Activated T-helper 1 cell treated with Interleukin-2 at 50 U/mL for 16 hours (primary cell): Measurements from ENCODE around the gene COMMD1.
"Not testable (repeated sequence)": the region's sequence is repeated elsewhere in the genome, so short reads cannot be mapped to it uniquely, and the experiment has no call there.

ENCODE experiments used
- DNase-seq: peaks from one replicate; pipeline ENCODE4 v3.0.0-alpha.2; 2020; ENCODE audit warnings: low read depth

COMMD1 gene

GRCh38 chr2:62074233-62074632 lies 168.8 kb downstream of the COMMD1 start:
- DNase-seq = no peak

- DNase-seq = no peak
Measured at GRCh38 chr2:62076980-62077638, 171.6 kb downstream of the COMMD1 start.

- no peak for DNase-seq
Measured at GRCh38 chr2:62084801-62085200, 179.3 kb downstream of the COMMD1 start.

- DNase-seq = no peak
Measured at GRCh38 chr2:62089658-62090057, 184.2 kb downstream of the COMMD1 start.

GRCh38 chr2:62091471-62091870 lies 186.0 kb downstream of the COMMD1 start:
- no peak for DNase-seq

- no peak for DNase-seq
Measured at GRCh38 chr2:62099050-62099449, 193.6 kb downstream of the COMMD1 start.

GRCh38 chr2:62099523-62100175 lies 194.2 kb downstream of the COMMD1 start:
- no peak for DNase-seq

- DNase-seq = no peak
Measured at GRCh38 chr2:62101886-62102285, 196.4 kb downstream of the COMMD1 start.

- no peak for DNase-seq
Measured at GRCh38 chr2:62102402-62102920, 197.0 kb downstream of the COMMD1 start.

- no peak for DNase-seq
Measured at GRCh38 chr2:62109554-62109953, 204.1 kb downstream of the COMMD1 start.

GRCh38 chr2:62110415-62111025 lies 205.0 kb downstream of the COMMD1 start:
- no peak for DNase-seq

GRCh38 chr2:62112179-62112578 lies 206.7 kb downstream of the COMMD1 start:
- DNase-seq = no peak

- DNase-seq = no peak
Measured at GRCh38 chr2:62114564-62114963, 209.1 kb downstream of the COMMD1 start.

GRCh38 chr2:62116983-62117382 lies 211.5 kb downstream of the COMMD1 start:
- no peak for DNase-seq

- DNase-seq = no peak
Measured at GRCh38 chr2:62118160-62118559, 212.7 kb downstream of the COMMD1 start.

GRCh38 chr2:62119311-62119974 lies 214.0 kb downstream of the COMMD1 start:
- no peak for DNase-seq

GRCh38 chr2:62126239-62126638 lies 220.8 kb downstream of the COMMD1 start:
- DNase-seq = not testable (repeated sequence)

GRCh38 chr2:62133320-62133823 lies 227.9 kb downstream of the COMMD1 start:
- no peak for DNase-seq

- DNase-seq = no peak
Measured at GRCh38 chr2:62136956-62137830, 231.7 kb downstream of the COMMD1 start.

- DNase-seq = no peak
Measured at GRCh38 chr2:62140426-62141141, 235.1 kb downstream of the COMMD1 start.
